22Rv1 (cell line): ENCODE measurements around the gene RPL10A.

Experiments used
- CTCF ChIP-seq: fragments of 450-650 bp; IDR thresholded peaks from 2 replicates; pipeline ENCODE4 v1.5.1; 2017; ENCODE audit warnings: mild to moderate bottlenecking
- ZFX ChIP-seq: fragments of 450-650 bp; IDR thresholded peaks from 2 replicates; pipeline ENCODE4 v1.6.1; 2017; ENCODE audit warnings: antibody characterized with exemption, borderline replicate concordance

- TF ChIP-seq CTCF (no peak), ZFX (no peak)
These were observed 44.5 kb downstream of the RPL10A start, which contains the start of gene TULP1 for GRCh38 chr6:35512740-35513139.
